Measurements from ENCODE around the gene CNIH3. TPM values are rescaled to one million over a fixed set of nuclear protein-coding genes. Genes with fewer than 3 reads are reported as not detected.

The CNIH3 gene
- total RNA-seq, 1 donor from 2014 or later = 4.2 TPM

DNA sequence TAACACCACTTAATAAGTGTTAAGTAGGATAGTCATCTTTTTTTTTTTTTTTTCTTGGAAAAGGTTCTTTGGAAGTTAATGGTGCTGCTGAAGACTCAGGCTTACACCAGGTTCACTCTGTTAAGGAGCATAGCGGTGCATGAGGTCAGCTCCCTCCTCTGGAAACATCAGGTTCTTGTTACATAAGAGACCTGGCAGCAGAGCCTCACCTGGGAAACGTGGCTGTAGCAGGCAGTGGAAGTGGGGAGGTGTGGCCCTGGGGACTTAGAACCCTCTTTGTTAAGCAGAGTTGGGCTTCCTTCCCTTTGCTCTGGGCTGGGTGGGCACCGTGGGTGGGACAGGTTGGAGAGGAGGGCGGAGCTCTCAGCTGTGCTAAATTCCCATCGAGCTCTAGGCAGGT is 104.1 kb downstream of the CNIH3 start:
- TF ChIP-seq CTCF (IDR thresholded peaks at IDR 0.05) = no peak
- Mint-ChIP-seq H3K4me1 (ENCODE audit: unreplicated experiment) (no peaks in the 10 kb centered on the region), H3K27ac (ENCODE audit: unreplicated experiment) (no peak overlapping the region), H3K4me3 (ENCODE audit: unreplicated experiment) (no peak overlapping the region), H3K27me3 (ENCODE audit: unreplicated experiment) (peaks cover 7% of the 10 kb centered on the region), H3K9me3 (ENCODE audit: unreplicated experiment) (no peaks in the 10 kb centered on the region), H3K36me3 (ENCODE audit: unreplicated experiment) (no peaks in the 10 kb centered on the region)
- DNase-seq (ENCODE audit: extremely low spot score, unreplicated experiment) = no peak

DNA sequence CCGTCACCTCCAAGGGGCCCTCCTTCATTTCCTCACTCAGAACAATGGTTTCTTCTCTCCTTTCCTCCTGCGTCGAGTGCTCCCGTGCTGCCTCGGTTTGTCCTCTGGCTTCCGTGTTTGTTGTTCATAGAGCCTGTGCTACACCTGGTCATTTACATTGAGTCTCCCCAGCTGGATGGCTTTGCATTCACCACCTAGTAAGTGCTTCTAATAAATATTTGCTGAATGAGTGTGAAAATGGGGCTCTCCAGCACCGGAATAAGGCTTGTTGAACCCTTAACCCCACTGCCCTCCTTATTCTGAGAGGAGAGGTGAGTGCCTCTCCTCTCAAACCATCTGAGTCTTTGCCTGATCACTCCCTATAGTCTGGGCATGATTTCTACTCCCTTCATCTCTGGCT is 104.9 kb downstream of the CNIH3 start:
- Mint-ChIP-seq H3K9me3 (ENCODE audit: unreplicated experiment) (no peaks in the 10 kb centered on the region), H3K27ac (ENCODE audit: unreplicated experiment) (no peak overlapping the region), H3K36me3 (ENCODE audit: unreplicated experiment) (no peaks in the 10 kb centered on the region), H3K4me1 (ENCODE audit: unreplicated experiment) (no peaks in the 10 kb centered on the region), H3K27me3 (ENCODE audit: unreplicated experiment) (peaks cover 7% of the 10 kb centered on the region), H3K4me3 (ENCODE audit: unreplicated experiment) (no peak overlapping the region)
- no peak for DNase-seq (ENCODE audit: extremely low spot score, unreplicated experiment)
- no peak for TF ChIP-seq CTCF (IDR thresholded peaks at IDR 0.05)

GRCh38 chr1:224722838-224723237 is 106.7 kb downstream of the CNIH3 start:
- peaks cover 4% of the 10 kb centered on the region for H3K4me1 Mint-ChIP-seq (ENCODE audit: unreplicated experiment)
- DNase-seq (ENCODE audit: extremely low spot score, unreplicated experiment) = no peak
- no peaks in the 10 kb centered on the region for H3K36me3 Mint-ChIP-seq (ENCODE audit: unreplicated experiment)
- H3K27ac Mint-ChIP-seq (ENCODE audit: unreplicated experiment) = no peak overlapping the region
- TF ChIP-seq CTCF (IDR thresholded peaks at IDR 0.05) = no peak
- H3K4me3 Mint-ChIP-seq (ENCODE audit: unreplicated experiment) = no peak overlapping the region
- no peaks in the 10 kb centered on the region for H3K9me3 Mint-ChIP-seq (ENCODE audit: unreplicated experiment)
- H3K27me3 Mint-ChIP-seq (ENCODE audit: unreplicated experiment) = peaks cover 7% of the 10 kb centered on the region

- H3K27me3 Mint-ChIP-seq (ENCODE audit: unreplicated experiment) = peaks cover 7% of the 10 kb centered on the region
- H3K4me1 Mint-ChIP-seq (ENCODE audit: unreplicated experiment) = peaks cover 4% of the 10 kb centered on the region
- H3K36me3 Mint-ChIP-seq (ENCODE audit: unreplicated experiment) = no peaks in the 10 kb centered on the region
- H3K27ac Mint-ChIP-seq (ENCODE audit: unreplicated experiment) = no peak overlapping the region
- DNase-seq (ENCODE audit: extremely low spot score, unreplicated experiment) = no peak
- no peak overlapping the region for H3K4me3 Mint-ChIP-seq (ENCODE audit: unreplicated experiment)
- TF ChIP-seq CTCF (IDR thresholded peaks at IDR 0.05) = no peak
- H3K9me3 Mint-ChIP-seq (ENCODE audit: unreplicated experiment) = no peaks in the 10 kb centered on the region
Observed at GRCh38 chr1:224724566-224724965, 108.4 kb downstream of the CNIH3 start.

DNA sequence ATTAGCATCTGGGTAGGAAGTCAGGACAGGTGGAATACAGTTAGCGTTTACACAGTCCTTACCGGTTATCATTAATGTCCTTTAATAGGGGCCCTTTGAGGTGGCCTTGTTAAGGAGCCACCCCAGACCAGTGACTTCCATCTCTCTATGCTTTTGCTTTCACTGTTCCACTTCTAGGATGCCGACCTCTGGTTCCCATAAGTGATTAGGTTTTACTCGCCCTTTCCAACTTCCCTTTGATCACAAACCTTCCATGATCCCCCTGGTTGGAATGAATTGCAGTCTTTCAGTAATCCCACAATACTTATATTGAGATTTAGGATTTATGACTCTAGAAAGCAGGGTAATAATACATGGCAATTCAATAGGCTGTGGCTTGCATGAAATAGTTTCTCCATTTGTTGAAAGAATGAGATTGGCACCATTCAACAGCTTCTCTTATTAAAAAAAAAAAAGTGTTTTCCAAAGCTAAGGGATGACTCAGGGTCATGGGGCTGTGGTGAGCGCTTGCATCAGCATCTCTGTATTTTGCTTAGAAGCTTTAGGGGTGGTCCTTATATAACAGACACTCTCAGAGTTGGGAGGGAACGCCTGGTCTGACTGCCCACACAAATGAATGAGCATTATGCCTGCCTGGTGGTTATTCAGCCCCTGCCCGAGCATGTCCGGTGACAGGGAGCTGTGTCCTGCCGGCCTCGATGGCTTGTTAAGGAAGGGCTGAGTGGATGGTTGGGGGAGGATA is 110.5 kb downstream of the CNIH3 start:
- H3K4me1 Mint-ChIP-seq (ENCODE audit: unreplicated experiment) = peaks cover 4% of the 10 kb centered on the region
- H3K4me3 Mint-ChIP-seq (ENCODE audit: unreplicated experiment) = no peak overlapping the region
- H3K9me3 Mint-ChIP-seq (ENCODE audit: unreplicated experiment) = no peaks in the 10 kb centered on the region
- H3K36me3 Mint-ChIP-seq (ENCODE audit: unreplicated experiment) = no peaks in the 10 kb centered on the region
- peak overlapping the region; percentile 69 for H3K27ac Mint-ChIP-seq (ENCODE audit: unreplicated experiment)
- no peak for TF ChIP-seq CTCF (IDR thresholded peaks at IDR 0.05)
- DNase-seq (ENCODE audit: extremely low spot score, unreplicated experiment) = no peak
- peaks cover under 1% of the 10 kb centered on the region for H3K27me3 Mint-ChIP-seq (ENCODE audit: unreplicated experiment)

Data from osteocyte (in vitro differentiated cells).